Measurements from ENCODE around the gene RIN3.
"Not testable (repeated sequence)": the region's sequence is repeated elsewhere in the genome, so short reads cannot be mapped to it uniquely, and the experiment has no call there.

The RIN3 gene

DNA sequence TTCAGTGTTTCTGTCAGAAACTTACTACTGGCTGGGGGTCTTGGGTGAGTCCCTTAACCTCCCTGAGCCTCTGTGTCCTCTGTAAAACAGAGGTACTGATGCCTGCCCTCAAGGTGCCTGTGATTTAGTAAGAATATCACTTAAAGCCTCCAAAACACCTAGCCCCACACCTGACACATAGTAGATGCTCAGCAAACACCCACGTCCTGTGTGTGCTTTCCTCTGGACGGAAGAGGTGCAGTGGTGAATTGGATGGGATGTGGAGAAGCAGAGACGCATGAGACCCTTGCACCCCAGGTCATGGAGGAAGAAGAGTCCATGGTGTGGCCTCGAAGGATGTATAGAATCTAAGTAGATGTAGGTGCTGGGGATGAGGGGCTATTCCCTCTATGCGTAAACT, 124.3 kb downstream of the RIN3 start:
- no peak for DNase-seq (ENCODE audit: low read depth in 2 of 2)
- TF ChIP-seq CTCF (IDR thresholded peaks at IDR 0.05; ENCODE audit: low read depth, low read length) = no peak
- H3K4me3 ChIP-seq (replicated peaks in 1 of 2; ENCODE audit: low read depth in 2 of 2, low read length in 2 of 2) = no peak overlapping the region

- no peak for DNase-seq (ENCODE audit: low read depth in 2 of 2)
- no peak overlapping the region for H3K4me3 ChIP-seq (replicated peaks in 1 of 2; ENCODE audit: low read depth in 2 of 2, low read length in 2 of 2)
- no peak for TF ChIP-seq CTCF (IDR thresholded peaks at IDR 0.05; ENCODE audit: low read depth, low read length)
Measured at GRCh38 chr14:92638266-92638665, 124.7 kb downstream of the RIN3 start.

DNA sequence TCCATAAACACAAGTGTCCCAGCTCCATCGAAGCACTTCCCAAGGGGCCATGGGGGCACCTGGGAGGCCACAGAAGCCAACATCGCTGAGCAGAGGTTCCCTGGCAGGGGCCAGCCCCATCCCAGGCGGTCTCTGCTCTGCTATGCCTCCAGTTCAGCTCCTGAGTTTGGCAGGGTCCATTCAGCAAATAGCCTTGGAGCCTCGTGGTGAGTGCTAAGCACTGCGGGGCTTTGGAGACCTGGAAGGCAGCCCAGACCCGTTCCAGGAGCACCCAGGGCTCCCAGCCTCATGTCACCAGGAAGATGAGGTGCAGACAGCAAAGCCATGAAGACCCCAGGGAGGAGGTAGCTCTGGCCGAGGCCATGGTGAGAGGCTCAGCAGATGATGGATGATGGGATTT, 125.3 kb downstream of the RIN3 start:
- DNase-seq (ENCODE audit: low read depth in 2 of 2) = peak in 1 of 2 donors; percentile 18
- no peak for TF ChIP-seq CTCF (IDR thresholded peaks at IDR 0.05; ENCODE audit: low read depth, low read length)

GRCh38 chr14:92639472-92640117, 126.0 kb downstream of the RIN3 start:
- not testable (repeated sequence) for H3K4me3 ChIP-seq (replicated peaks in 1 of 2; ENCODE audit: low read depth in 2 of 2, low read length in 2 of 2); DNase-seq (ENCODE audit: low read depth in 2 of 2)

More for the DNA sequence above, 125.3 kb downstream of the RIN3 start:
- no peak overlapping the region for H3K4me3 ChIP-seq (replicated peaks in 1 of 2; ENCODE audit: low read depth in 2 of 2, low read length in 2 of 2)

DNA sequence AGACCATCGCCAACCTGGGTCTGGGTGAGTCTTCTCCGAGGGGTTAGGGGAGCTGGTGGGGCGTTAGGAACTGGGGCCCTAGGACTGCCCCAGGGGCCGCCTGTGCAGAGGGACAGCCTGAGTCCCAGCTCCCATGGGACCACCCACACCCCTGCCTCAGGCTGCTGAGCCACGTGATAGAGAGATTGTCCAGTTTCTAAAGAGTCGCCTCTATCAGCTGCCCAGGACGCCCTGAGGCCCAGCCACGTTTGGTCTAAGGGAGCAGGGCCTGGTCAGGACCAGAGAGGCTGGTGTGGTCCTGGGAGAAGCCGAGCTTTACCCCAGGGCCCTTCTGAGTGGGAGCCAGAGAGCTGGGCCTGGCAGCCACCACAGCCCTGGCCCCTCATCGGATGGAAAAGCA, 127.7 kb downstream of the RIN3 start:
- DNase-seq (ENCODE audit: low read depth in 2 of 2) = no peak
- no peak overlapping the region for H3K4me3 ChIP-seq (replicated peaks in 1 of 2; ENCODE audit: low read depth in 2 of 2, low read length in 2 of 2)
- no peak for TF ChIP-seq CTCF (IDR thresholded peaks at IDR 0.05; ENCODE audit: low read depth, low read length)

DNA sequence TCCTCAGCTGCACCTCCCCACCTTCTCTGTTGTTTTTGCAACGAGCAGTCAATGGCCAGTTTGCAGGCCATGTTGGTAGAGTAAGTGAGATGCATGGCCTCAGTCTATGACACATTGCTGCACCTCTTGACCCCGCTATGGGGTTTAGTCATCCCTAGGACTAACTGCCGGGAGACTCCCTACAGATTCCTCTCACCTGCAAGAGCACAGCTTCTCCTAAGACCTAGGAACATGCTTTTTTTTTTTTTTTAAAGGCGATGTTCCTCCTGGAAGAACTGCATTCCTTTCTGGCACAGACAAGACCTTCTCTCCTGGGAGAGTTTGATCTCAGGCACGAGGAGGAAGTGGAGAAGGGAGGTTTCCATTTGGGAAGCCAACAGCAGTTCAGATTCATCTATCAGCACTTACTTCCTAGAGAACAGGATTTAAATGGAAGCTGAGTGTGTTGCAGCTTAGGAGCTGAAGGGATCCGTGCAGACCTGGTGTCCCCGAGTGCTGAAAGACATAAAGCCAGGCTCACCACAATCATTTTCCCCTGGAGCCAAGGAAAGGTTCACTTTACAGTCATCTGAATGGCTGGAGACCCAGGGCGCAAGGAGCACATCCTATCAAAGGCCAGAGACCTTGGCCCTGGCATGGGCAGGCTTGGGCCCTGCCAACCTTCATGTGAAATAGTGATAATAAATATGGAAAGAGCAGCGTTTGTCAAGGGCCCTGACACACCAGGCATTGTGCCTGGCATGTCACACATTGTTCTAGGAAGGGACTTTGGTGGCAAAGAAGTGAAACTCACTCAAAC, 130.8 kb downstream of the RIN3 start:
- H3K4me3 ChIP-seq (replicated peaks in 1 of 2; ENCODE audit: low read depth in 2 of 2, low read length in 2 of 2) = no peak overlapping the region
- TF ChIP-seq CTCF (IDR thresholded peaks at IDR 0.05; ENCODE audit: low read depth, low read length) = no peak
- peak; percentile 57 to 69 for DNase-seq (ENCODE audit: low read depth in 2 of 2)

DNA sequence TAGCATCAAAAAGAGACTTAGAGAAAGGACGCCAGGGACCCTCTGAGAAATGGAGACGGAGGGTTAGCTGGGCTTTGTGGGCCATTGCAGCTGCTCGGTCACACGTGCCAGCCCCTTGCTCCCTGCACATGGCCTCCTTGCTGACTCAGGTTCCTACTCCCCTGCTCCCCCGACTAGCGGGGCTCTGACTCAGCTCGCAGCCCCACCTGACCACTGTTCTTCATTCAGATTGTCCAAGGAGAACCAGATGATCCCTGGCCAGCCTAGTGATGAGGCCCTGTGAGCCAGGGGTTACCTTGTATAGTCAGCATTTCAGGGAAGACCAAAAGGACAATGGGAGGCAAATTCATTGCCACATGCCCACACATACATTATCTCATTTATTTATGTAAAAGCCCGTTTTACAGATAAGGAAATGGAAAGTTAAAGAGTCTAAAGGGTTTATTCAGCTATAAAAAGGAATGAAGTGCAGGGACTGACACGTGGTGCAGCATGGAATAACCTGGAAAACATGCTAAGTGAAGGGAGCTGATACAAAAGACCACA, 131.5 kb downstream of the RIN3 start:
- no peak for DNase-seq (ENCODE audit: low read depth in 2 of 2)
- TF ChIP-seq CTCF (IDR thresholded peaks at IDR 0.05; ENCODE audit: low read depth, low read length) = no peak

More for the DNA sequence above, 131.5 kb downstream of the RIN3 start:
- H3K4me3 ChIP-seq (replicated peaks in 1 of 2; ENCODE audit: low read depth in 2 of 2, low read length in 2 of 2) = no peak overlapping the region

All from cardiac fibroblast (primary cell).